ENCODE measurements around the gene CYLD.

Gene CYLD

DNA sequence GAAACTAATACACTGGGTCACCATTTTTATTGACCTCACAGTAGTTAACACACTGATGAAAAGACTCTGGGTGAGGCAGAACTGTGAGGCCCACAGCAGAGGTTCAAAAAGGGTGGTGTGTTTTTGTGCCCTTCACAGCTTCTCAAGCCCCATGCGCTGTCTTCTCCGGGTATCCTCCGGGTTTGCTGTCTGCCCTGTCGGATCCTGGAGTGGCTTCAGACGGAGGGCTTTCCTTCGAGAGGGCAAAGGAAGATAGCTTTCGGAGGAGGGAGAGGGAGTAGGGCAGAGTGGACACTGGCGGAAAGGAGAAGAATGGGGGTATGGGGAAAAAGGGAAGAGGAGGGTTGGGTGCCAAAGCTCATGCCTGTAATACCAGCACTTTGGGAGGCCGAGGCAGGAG is 80.8 kb downstream of the CYLD start:
- no peak for DNase-seq

DNA sequence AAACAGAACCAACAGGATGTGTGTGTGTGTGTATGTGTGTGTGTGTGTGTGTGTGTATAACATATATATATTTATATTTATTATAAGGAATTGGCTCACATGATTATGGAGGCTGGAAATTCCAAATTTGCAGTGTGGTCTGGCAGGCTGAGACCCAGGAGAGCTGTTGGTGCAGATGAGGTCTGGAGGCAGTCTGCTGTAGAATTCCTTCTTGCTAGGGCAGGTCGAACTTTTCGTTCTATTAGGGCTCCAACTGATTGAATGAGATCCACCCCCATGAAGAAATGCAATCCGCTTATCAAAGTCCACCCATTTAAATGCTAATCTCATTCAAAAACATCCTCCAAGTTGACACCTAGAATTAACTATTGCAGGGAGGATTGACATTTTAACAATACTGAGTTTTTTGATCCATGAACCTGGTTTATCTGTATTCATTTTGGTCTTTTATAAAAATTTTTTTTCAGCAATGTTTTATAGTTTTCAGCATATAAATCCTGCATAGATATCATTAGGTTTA is 85.0 kb downstream of the CYLD start:
- DNase-seq = no peak

DNA sequence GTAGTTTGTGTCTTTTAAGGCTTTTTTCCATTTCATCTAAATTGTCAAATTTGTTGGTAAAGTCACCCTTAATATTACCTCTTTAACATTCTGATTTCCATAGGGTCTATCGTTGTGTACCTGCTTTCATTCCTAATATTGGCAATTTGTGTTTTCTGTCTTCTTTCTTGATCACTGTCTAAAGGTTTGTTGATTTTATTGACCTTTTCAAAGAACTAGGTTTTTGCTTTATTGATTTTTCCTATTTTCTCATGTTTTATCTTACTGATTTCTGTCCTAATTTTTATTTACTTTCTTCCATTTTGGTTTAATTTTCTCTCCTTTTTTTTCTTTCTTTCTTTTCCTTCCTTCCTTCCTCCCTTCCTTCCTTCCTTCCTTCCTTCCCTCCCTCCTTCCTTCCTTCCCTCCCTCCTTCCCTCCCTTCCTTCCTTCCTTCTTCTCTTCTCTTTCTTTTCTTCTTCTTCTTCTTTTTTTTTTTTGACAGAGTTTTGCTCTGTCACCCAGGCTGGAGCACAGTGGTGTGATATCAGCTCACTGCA is 86.3 kb downstream of the CYLD start:
- no peak for DNase-seq

DNA sequence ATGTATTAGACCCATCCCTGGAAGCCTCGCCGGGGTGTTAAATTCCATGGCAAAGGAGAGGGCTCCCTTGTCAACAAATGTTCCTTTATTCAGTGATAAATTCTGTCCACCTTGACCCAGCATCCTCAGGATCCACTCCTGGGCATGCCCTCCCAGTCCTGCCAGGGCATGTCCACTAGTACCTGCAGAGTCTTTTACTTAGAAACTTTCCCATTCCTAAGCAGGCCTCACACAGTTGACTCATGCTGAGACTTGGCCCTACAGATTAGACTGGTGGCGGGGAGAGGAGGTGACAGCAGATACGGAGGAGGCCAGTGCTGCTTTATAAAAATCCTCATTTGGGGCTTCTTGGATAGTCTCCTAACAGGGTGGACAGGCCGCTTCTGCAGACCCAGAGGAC is 88.8 kb downstream of the CYLD start:
- DNase-seq = no peak

DNA sequence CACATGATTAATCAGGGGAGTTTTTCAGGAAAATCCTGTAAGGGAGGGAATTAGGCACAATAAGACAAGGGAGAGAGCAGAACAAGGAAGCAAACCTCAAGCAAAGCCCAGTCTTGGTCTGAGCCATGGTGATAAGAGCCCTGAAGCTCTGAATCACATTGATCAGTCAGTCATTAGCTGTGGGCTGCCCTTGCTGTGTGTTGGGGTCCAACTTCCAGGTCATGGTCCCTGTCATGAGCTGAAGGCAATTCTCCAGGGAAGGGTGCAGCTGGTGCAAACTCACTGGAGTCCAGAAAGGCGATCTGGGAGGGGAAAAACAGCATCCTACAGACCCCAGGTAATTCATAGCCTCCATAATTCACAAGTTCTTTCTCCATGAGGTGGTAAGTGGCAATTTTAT is 89.9 kb downstream of the CYLD start:
- no peak for DNase-seq

DNA sequence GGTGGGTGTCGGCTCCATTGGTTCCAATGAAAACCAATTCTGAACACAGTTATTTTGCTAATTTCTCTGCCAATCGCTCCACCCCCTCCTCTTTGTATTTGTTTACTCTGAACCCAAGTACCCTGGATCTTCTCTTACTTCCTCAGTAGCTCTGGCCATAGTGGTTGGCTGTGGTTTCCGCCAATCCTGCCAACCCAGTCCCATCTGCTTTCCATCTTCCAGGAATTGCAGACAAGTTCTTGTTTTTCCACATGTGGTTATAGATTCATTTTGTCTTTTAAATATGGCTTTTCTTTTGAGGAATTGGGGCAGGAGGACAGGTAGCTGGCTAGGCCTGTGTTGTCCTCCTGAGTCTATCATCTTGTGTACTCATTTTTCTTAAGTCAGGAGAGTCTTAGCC is 92.0 kb downstream of the CYLD start:
- no peak for DNase-seq

DNA sequence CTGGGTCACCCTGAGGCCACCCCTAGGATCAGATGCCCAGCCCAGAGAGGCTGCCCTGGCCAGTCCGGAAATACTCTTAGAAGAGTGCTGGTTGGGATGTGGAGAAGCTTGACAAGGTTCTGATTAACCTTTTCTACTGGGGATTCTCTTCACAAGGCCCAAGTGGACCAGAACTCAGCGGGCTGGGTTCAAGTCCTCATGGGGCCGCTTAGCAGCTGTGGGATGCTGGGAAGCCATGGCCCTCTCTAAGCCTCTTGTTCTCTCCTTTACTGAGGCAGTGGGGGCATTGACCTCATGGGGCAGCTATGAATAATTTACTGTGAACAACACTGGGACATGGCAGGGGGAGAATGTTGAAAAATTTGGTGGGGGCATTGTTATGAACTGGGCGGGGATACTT is 92.8 kb downstream of the CYLD start:
- no peak for DNase-seq

DNA sequence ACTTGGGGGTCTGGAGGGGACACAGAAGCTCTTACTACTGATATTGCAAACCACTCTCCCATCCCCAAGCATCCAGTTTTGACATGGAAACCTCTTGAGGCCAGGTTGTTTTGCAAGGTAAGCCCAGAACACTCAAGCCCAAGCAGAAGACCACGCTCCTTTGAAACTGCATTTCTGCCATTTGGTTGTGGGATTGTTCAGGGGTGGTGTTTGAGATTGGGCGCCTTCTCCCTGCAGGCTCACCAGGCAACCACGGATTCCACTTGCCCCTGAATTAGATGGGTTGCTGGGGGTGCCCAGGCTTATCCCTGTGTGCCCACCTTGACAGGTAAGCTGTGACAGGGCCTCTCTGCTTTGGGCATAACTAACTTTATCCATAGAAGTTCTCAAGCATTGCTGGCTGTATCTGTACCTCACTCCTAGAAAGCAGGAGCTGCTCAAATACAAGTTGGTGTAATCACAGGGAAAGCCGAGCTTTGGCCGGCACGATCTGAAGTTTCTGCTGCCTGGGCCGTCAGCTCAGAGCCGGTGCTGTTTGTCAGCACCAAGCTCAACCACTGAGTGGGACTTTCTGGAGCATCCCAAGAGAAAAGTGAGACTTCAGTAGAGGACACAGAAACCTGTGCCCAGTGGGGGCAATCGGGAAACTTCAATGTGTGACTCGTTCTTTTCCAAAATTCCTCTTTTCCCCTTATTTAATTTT is 93.6 kb downstream of the CYLD start:
- no peak for DNase-seq

DNA sequence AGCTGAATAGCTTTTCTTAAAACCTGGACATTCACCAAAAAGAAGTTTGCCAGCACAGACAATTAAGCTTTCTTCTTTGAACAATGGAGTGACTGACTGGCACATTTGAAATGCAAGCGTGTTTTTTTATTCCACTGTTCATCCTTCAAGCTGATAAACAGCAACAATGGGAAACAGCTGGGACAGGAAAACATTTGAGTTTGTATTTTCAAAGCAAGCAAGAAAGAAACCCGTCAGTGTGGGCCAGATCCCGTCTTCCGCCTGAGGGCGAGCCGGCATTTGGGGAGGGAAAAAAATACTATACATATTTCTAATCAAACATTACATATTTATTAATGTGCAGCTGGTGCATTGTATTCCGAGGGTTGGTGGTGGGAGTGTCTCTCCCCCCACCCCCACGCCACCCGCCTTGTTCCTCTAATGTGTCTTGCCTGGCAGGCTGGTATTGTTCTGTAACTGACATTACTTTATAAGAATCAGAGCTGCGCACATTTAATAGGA is 94.3 kb downstream of the CYLD start:
- no peak for DNase-seq

DNA sequence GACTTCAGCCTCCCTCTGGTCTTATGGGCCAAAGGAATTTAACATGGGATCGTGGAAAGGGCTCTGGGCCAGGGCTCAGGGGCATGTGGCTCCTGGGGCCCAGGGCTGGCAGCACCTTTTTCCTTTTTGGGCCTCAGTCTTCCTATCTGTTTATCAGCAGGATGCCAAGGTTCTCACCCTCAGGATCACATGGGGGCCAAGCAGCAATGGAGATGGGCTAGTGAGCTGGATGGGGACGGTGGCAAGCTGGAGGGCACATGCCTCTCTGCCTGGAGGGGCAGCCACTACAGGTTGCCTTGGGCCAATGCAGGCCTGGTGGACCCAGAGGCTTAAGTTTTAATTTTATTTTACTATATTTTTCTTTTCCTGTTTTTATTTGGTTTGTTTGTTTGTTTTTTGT is 95.4 kb downstream of the CYLD start:
- DNase-seq = no peak

DNA sequence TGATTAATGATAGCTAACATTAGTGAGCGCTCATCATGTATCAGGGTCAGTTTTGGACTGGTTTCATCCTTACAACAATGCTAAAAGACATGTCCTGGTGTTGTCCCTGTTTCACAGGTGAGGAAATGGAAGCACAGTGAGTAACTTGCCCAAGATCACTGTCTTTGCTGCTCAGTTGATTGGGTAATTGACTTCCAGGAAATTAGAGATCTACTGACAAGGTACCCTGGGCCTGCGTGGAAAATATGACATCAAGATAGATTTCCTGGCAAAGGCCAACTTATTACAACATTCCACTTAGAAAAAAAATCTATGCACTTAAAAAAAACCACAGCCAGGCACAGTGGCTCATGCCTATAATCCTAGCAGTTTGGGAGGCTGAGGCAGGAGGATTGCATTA is 96.3 kb downstream of the CYLD start:
- no peak for DNase-seq

DNA sequence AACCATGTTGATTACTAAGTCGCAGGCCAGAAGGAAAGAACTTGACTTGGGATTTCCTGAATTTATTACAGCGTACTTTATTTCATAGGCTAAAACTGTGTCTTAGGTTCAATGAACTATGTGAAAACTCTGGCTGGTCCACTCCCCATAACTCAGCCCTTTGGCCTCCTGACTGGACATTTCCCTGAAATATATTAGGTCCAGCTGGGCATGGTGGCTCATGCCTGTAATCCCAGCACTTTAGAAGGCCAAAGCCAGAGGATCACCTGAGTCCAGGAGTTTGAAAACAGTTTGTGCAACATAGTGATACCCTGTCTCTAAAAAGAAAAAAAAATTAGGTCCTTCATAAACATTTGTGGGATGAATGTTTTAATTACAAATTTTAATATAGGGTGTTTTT is 97.0 kb downstream of the CYLD start:
- DNase-seq = no peak

DNA sequence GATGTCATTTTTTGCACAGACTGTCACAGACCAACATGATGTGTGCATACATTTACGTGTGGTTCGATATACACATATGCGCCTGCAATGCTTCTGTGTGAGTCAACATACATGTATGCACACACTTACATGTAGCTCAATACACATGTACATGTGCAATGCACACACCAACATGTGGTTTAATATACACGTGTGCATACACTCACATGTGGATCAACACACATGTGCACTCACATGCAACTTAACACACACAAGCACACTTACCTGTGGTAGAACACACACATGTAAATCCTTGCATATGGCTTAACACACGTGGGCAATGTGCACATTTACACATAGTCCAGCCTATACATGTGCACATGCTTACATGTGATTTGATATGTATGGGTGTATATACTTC is 97.5 kb downstream of the CYLD start:
- no peak for DNase-seq

DNA sequence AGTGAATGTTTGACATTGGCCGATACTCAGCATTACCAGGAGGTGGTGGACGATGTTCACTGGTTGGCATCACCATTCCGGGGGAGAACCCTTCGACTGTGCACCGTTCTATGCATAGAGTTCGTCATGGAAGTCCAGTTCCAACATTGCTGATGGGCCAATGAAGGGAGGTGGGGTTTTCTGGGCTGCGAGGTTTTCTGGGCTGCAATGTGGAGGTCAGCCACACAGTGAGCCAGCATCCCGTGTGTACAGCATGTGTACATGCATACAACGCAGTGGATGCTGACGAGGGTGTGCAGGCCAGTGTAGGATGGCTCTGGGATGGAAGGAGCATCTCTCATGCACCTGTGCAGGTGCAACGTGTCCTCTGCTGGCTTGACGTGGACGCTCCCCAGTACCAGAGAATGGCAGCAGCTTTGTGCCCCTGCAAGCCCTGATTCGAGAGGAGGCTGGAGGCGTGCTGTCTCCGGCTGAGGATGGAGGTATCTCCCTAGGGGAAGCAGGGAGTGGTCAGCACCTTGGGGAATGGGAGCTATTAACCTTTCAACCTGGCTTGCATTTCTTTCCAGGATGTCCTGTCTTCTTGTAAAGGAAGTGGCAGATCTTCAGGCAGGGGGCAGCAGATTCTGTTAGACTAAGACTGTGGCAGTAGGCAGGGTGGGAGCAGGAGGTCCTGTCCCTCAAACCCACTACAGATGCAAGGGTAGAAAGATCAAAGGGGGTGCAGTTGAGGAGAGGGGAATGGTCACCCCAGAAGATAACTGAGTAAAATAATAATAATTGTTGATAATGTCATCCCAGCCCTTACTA is 98.2 kb downstream of the CYLD start:
- no peak for DNase-seq

DNA sequence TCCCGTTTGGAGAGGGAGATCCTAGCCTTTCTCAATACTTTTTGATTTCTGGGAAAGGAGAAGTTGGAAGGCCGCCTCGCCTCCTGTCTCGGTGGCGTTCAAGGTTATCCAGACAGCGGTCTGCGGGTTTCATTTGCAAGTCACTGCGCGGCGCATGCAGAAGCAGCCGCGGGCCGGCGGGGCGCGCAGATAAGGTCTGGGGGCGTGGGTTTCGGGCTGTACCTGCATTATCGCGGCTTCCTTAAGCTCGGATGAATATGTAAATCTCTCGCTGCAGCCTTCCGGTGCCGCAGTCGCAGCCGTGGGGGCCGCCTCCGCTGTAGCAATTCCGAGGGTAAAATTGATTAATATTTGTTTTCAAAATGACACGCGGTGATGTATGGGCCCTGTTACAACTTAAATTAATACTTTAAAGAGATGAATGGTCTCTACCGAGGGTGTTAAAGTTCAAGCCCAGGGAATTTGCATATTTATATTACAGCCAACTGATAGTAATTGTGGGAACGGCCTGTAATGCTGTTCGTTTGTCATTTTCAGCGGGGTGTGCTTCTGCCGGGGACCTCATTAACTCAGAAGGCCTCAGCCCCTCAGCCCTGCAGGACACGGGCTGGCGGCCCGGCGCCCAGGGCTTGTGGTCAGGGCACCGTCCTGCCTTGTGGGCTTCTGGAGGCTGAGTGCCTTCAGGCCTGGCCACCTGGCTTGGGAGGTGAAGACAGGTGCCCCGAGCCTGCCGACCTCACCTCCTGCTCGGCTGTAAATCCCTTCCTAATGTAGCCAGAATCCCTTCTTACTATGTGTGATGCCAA is 99.4 kb downstream of the CYLD start:
- DNase-seq = no peak

DNA sequence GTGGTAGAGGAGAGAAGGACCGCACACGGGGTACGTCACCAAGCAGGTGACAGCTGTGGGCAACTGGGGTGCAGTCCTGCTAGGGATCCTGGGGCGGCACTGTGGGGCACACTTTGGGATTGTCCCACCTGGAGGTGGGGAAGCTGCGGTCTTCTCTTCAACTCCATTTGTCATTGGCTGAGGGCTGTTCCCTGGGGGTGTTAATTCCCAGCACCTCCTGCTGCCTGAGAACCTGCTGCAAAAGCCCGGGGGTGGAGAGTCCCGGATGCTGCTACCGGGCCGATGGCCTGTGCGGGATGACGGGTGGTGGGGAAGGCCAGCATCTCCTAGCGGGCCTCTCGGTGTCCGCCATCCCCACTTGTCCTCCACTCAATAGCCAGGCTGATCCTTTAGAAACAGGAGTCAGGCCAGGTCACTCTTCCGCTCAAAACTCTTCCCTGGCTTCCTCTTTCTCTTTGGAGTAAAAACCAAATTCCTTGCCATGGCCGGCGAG is 100.2 kb downstream of the CYLD start:
- no peak for DNase-seq

DNA sequence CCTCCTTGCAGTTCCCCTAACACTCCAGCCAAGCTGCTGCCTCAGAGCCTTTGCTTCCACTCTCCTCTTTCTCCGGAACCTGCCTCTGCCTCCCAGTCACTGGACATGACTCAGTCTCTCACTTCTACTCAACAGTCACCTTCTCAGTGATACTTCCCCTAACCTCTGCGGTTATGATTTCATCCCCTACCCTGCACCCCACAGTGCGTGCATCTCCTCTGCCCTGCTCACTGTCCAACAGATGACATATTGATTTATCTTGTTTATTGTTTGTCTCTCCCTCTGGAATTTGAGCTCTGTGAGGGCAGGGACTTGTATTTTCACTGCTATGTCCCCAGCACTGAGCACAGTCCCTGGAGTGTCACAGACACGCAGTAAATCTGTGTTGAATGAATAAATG is 100.7 kb downstream of the CYLD start:
- DNase-seq = no peak

DNA sequence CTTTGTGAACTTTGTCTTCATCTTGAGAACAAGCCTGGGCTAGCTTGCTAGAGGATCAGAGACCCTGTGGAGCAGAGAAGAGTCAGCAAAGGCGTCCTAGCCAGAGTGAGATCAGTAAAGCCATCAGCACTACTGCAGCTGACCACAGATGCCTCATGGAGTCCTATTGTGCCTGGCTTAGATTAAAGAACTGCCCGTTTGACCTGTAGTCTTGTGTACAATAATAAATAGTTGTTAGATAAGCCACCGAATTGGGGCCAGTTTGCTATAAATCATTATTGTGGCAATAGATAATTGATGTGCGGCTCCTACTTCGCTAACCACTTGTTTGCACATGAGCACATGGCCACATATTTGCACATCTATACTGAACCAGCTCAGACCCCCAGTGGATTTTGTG is 103.0 kb downstream of the CYLD start:
- DNase-seq = no peak

DNA sequence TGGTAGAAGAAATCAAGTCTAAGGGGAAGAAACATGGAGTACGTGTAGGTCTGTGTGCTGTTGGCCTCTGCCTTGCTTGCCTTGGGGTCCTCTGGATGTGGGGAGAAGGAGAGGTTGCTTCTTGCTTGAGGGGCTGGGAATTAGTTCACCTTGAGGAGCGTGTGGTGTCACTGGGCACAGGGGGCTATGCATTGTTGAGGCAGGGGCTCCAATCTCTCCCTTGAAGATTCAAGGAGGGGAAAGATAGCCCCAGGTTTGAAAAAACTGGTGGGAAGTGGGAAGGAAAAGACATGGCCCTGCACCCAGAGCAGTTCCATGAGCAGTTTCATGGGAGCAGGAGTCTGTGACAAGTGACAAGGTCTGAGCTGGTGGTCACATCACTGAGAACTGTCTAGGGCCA is 103.4 kb downstream of the CYLD start:
- no peak for DNase-seq

DNA sequence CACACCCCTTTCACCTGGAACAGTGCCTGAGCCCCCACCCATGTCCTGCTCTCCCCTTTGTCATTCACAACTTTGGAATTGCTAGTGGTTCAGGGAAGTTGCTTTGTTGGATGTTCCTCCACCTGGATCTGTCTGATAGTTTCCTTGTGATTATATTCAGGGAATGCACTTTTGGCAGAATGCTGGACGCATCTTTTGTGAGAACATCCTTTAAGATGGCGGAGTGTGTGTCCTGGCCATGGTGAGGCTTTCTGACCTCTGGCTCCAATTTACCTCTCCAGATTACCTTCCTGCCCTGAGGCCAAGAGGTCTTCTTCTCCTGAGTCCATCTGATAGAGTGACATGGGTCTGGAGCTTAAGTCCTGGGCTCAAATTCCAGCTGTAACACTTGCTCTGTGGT is 104.6 kb downstream of the CYLD start:
- no peak for DNase-seq

DNA sequence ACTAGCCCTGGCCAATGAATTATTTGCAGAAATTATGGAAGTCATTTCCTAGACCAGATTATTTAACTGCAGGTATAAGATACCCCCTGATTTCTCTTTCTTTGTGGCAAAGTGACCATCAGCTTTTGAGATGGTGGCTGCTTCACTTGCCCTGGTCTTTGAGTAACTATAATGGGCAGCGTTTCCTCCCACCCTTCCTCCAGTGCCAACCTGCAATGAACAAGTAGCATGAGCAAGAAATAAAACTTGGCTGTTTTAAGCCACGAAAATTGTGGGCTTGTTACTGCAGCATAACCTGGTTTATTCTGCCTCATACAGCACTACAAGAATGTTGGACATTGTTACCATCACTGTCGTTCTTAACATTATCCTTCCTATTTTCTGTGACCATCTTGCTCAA is 105.3 kb downstream of the CYLD start:
- DNase-seq = no peak

DNA sequence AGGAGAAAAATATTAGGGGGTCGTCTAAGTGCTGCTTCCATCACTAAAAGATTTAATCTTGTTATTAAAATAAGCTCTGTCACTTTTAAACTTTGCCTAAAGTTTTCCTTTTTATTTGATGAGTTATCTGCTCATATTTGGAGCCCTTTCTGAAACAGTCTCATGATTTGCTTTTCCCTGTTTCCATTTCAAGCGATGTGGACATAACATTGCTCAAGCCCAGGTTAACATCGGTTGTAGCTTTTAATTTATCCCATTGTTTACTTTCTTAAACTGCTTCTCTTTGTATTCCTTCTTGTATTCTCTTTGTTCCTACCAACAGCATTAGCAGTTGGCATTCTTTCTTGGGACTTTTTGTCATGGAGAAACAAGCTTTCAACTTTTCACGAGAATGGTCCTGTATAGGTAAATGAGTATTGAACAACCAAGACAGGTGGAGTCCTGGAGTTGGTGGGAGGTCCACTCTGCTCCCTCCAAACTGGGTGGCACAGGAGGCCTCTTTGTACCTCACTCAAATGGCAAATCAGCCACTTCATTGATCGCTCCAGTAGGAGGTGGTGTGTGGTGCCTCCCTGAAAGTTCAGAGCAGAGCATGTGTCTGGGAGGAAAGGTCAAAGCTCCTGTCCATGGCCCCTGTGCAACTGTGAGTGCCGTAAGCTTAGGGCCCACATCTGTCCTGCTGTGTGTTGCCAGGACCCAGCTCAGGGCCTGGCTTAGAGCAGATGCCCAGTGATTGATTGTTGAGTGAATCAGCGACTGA is 107.0 kb downstream of the CYLD start:
- no peak for DNase-seq

Measured in NCI-H1092 (cell line).